CD4-positive, alpha-beta T cell (primary cell): ENCODE measurements around the gene BCAR3. TPM values are rescaled to one million over a fixed set of nuclear protein-coding genes. Genes with fewer than 3 reads are reported as not detected.

Experiments
- ATAC-seq: fragments of 200-7000 bp; cut with Tn5 transposase; one replicate; pipeline ENCODE4 v1.10.0; 2022; ENCODE audit warnings: mild to moderate bottlenecking; ENCODE audit not compliant: poor library complexity
- CTCF ChIA-PET: fragments of 350-600 bp; sonication (Branson Sonifier 250); formaldehyde crosslinking; loops from one replicate; lab custom pipeline; 2021; ENCODE audit warnings: antibody characterized with exemption, inconsistent platforms; lab: Charles Lee
- POLR2A ChIA-PET: fragments of 350-600 bp; sonication (Branson Sonifier 250); formaldehyde crosslinking; loops from one replicate; lab custom pipeline; 2021; ENCODE audit warnings: antibody characterized with exemption, inconsistent platforms; lab: Charles Lee
- DNase-seq, 14 experiments: peaks; one replicate each; pipeline ENCODE4 v3.0.0-alpha.2; 2013 to 2020; ENCODE audit warnings: mixed read lengths in 2 of 14
- H3K27ac ChIP-seq, 2 donors: one replicate each; pipeline versions ENCODE4 v1.5.1 to v1.7.0; 2013; ENCODE audit warnings: low read length in 2 of 2, low read depth in 1 of 2, mild to moderate bottlenecking in 1 of 2
- H3K27me3 ChIP-seq, 2 experiments: 1 replicate in 1 of 2; 2 replicates in 1 of 2; pipeline versions ENCODE4 v1.6.1 to v1.7.0; 2013; ENCODE audit warnings: low read length in 2 of 2, control low read depth in 1 of 2, mild to moderate bottlenecking in 1 of 2, moderate library complexity in 1 of 2; ENCODE audit not compliant: insufficient read depth in 2 of 2, control insufficient read depth in 1 of 2
- H3K36me3 ChIP-seq: one replicate; pipeline ENCODE4 v1.6.1; 2013; ENCODE audit warnings: low read length, control low read depth; ENCODE audit not compliant: insufficient read depth
- H3K4me1 ChIP-seq: one replicate; pipeline ENCODE4 v1.6.1; 2013; ENCODE audit warnings: low read length, control low read depth; ENCODE audit not compliant: insufficient read depth
- H3K4me3 ChIP-seq: one replicate; pipeline ENCODE4 v1.5.1; 2013; ENCODE audit warnings: mild to moderate bottlenecking, low read length, moderate library complexity
- H3K9me3 ChIP-seq, 2 experiments: 1 replicate in 1 of 2; 2 replicates in 1 of 2; pipeline versions ENCODE4 v1.6.1 to v1.7.0; 2013; ENCODE audit warnings: low read length in 2 of 2, mild to moderate bottlenecking in 2 of 2, control low read depth in 1 of 2, moderate library complexity in 1 of 2; ENCODE audit not compliant: control insufficient read depth in 1 of 2, insufficient read depth in 1 of 2
- H3K27ac Mint-ChIP-seq: one replicate; pipeline ENCODE4 v1.8.0; 2020; ENCODE audit warnings: mixed read lengths
- H3K27me3 Mint-ChIP-seq: one replicate; pipeline ENCODE4 v1.8.0; 2021; ENCODE audit warnings: mixed read lengths
- H3K36me3 Mint-ChIP-seq: one replicate; pipeline ENCODE4 v1.8.0; 2021; ENCODE audit warnings: low read depth, mixed read lengths
- H3K4me1 Mint-ChIP-seq: one replicate; pipeline ENCODE4 v1.8.0; 2021; ENCODE audit warnings: low read depth, mixed read lengths
- H3K4me3 Mint-ChIP-seq: one replicate; pipeline ENCODE4 v1.8.0; 2020; ENCODE audit warnings: mild to moderate bottlenecking, mixed read lengths
- H3K9me3 Mint-ChIP-seq: one replicate; pipeline ENCODE4 v1.8.0; 2020; ENCODE audit warnings: mixed read lengths
- intact Hi-C, 2 experiments: fragments of 100-400 bp; cut with DNase I in 1 of 2; cut with micrococcal nuclease in 1 of 2; formaldehyde crosslinking; loops; one replicate each; pipeline versions ENCODE4 v1.15.1 to v1.9.0; 2023 to 2025; cut with DNase I, micrococcal nuclease
- total RNA-seq, 174 experiments: library from RNA in 2 of 174; stranded (reverse) in 2 of 174; gene quantifications; one replicate each; pipeline ENCODE4 v1.2.3 and lab custom pipeline; 2021 to 2026
- TF ChIP-seq, protein P1 (sequence below): fragments of 200-600 bp; IDR thresholded peaks from one replicate; pipeline ENCODE4 v1.8.0; 2022; ENCODE audit warnings: antibody characterized with exemption, mild to moderate bottlenecking

The BCAR3 gene
- total RNA-seq, 2 experiments from 2014 or later, result 0.47 to 0.92 TPM

GRCh38 chr1:93666613-93667384, 14.8 kb downstream of the BCAR3 start:
- Mint-ChIP-seq H3K4me3 (no peak overlapping the region), H3K27me3 (peaks cover 4% of the 10 kb centered on the region), H3K27ac (no peak overlapping the region), H3K9me3 (no peaks in the 10 kb centered on the region), H3K4me1 (no peaks in the 10 kb centered on the region), H3K36me3 (no peaks in the 10 kb centered on the region)
- intact Hi-C loops, result no loop called here
- Histone ChIP-seq H3K36me3 (no peaks in the 10 kb centered on the region), H3K27me3 (no peaks in the 10 kb centered on the region), H3K4me3 (no peak overlapping the region), H3K4me1 (no peaks in the 10 kb centered on the region), H3K9me3 (no peaks in the 10 kb centered on the region), H3K27ac (no peak overlapping the region)
- ATAC-seq (no peak), DNase-seq (no peak)
- POLR2A ChIA-PET, result no interaction called here
- TF ChIP-seq, protein P1, sequence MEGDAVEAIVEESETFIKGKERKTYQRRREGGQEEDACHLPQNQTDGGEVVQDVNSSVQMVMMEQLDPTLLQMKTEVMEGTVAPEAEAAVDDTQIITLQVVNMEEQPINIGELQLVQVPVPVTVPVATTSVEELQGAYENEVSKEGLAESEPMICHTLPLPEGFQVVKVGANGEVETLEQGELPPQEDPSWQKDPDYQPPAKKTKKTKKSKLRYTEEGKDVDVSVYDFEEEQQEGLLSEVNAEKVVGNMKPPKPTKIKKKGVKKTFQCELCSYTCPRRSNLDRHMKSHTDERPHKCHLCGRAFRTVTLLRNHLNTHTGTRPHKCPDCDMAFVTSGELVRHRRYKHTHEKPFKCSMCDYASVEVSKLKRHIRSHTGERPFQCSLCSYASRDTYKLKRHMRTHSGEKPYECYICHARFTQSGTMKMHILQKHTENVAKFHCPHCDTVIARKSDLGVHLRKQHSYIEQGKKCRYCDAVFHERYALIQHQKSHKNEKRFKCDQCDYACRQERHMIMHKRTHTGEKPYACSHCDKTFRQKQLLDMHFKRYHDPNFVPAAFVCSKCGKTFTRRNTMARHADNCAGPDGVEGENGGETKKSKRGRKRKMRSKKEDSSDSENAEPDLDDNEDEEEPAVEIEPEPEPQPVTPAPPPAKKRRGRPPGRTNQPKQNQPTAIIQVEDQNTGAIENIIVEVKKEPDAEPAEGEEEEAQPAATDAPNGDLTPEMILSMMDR, result no peak
- CTCF ChIA-PET, result interaction anchor here (1.2 kb wide), 1 partner anchor 21 kb away, joined by 3 read pairs; no protein-coding TSS in a partner anchor

DNA sequence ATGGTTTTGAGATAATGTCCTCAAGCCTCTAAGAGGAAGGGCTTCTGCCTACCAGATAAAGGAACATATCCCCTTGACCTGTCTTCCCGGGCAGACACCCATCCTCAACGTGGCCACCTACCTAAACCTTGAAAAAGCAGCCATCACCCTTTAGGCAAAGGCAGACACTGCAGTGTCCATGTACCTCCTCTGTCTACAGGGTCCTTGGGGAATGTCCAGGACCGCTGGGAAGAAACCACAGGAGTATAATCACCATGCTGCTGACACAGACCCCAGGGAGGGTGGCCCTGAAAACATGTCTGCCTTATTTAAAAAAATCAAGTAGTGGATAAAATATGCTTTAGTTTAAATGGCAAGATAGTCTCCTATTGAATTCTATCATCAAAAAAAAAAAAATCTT, 16.6 kb downstream of the BCAR3 start:
- Histone ChIP-seq H3K4me1 (no peaks in the 10 kb centered on the region), H3K27me3 (no peaks in the 10 kb centered on the region), H3K9me3 (no peaks in the 10 kb centered on the region), H3K27ac (no peak overlapping the region), H3K4me3 (no peak overlapping the region), H3K36me3 (no peaks in the 10 kb centered on the region)
- ChIA-PET POLR2A (no interaction called here), CTCF (no interaction called here)
- H3K4me3 Mint-ChIP-seq, result no peak overlapping the region
- H3K36me3 Mint-ChIP-seq, result no peaks in the 10 kb centered on the region
- TF ChIP-seq, protein P1, result no peak
- H3K4me1 Mint-ChIP-seq, result no peaks in the 10 kb centered on the region
- peaks cover 4% of the 10 kb centered on the region for H3K27me3 Mint-ChIP-seq
- intact Hi-C loops, result no loop called here
- H3K27ac Mint-ChIP-seq, result no peak overlapping the region
- no peaks in the 10 kb centered on the region for H3K9me3 Mint-ChIP-seq
- DNase-seq, result no peak
- no peak for ATAC-seq

- Histone ChIP-seq H3K27me3 (no peaks in the 10 kb centered on the region), H3K9me3 (no peaks in the 10 kb centered on the region), H3K36me3 (no peaks in the 10 kb centered on the region), H3K4me3 (no peak overlapping the region), H3K27ac (no peak overlapping the region), H3K4me1 (no peaks in the 10 kb centered on the region)
- no peak for DNase-seq
- intact Hi-C loops, result no loop called here
- H3K4me3 Mint-ChIP-seq, result no peak overlapping the region
- no peak overlapping the region for H3K27ac Mint-ChIP-seq
- no peak for ATAC-seq
- ChIA-PET CTCF (no interaction called here), POLR2A (no interaction called here)
- TF ChIP-seq, protein P1, result no peak
- H3K36me3 Mint-ChIP-seq, result no peaks in the 10 kb centered on the region
- no peaks in the 10 kb centered on the region for H3K9me3 Mint-ChIP-seq
- H3K4me1 Mint-ChIP-seq, result no peaks in the 10 kb centered on the region
- H3K27me3 Mint-ChIP-seq, result peaks cover 4% of the 10 kb centered on the region
Measured at GRCh38 chr1:93663208-93663614, 18.4 kb downstream of the BCAR3 start.
